GM19452 (cell line): ENCODE results near the gene PRXL2A.
"Not testable (repeated sequence)": the region's sequence is repeated elsewhere in the genome, so short reads cannot be mapped to it uniquely, and the experiment has no call there.

ENCODE experiments used
- ATAC-seq: cut with Tn5 transposase; IDR thresholded peaks from one replicate; pipeline ENCODE4 v1.9.1; 2021; ENCODE audit not compliant: unreplicated experiment

Gene PRXL2A

DNA sequence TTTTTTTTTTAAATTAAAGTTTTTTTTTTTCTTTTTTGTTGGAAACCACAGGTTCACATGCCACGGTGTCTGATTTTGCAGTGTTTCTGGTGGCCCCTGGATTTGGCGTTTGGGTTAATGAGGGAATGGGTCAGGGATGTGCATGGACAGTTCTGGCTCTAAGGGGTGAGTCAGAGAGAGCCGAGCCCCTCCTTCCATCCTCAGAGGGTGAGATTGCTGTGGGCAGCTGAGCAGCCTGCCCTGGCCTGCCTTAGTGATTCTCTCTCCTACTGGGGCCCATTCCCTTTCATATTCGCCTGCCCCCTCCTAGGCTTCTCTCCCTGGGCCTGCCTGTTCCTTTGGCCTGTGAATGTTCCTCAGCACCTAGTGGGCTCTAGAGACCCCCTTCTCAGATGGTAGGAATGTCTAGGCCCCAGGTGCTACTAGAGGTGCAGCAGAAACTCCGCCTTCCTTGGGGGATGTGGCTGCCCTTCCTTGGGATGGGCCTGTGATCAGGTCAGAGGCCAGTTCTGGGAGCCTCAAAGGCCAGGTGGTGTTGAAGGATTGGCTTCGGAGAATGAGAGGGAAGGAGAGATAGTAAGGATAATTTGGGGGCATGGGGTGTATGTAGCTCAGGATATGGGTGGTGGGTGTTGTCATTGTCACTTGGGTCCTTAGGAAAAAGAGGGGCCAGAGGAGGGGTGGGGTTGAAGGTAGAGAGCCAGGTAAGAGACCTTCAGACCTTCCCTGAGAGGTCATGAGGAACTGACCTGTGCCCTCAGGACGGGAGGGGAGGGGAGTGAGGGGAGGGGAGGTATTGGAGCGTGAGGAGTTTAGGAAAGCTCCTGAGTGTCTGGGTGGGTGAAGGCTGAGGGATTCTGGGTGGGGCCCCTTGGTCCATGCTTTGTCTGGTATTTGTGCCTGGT lies 65.6 kb downstream of the PRXL2A start:
- no peak for ATAC-seq

DNA sequence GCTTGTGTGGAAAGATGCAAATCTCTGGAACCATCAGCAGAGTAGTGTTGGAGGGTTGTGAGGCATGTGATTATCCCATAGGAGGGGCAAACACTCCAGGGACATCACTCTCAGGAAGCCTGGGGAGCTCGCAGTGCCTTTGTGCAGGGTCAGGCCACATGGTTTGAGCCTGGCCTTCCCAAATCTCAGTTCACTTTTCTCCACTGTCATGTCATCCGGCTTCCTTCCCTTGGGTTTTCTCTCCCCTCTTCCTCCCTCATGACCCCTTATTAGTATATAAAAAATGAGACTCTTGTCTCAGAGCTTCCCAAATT lies 66.2 kb downstream of the PRXL2A start:
- ATAC-seq, result no peak

DNA sequence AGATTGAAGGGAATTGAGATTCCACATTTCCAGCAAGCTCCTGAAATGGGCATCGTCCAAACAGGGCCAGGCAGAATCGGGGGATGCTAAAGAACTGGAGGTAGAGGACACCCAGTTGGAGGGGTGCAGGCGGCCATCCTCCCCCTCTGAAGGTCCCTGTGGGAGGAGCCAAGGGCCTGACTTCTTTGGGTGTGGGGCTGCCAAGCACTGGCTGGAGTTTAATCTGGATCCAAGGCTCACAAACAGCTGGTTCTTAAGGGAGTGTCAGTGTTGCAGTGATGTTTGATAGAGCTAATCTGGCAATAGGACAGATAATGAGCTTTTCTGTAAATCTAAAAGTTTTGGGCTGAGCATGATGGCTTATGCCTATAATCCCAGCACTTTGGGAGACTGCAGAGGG lies 66.6 kb downstream of the PRXL2A start:
- no peak for ATAC-seq

DNA sequence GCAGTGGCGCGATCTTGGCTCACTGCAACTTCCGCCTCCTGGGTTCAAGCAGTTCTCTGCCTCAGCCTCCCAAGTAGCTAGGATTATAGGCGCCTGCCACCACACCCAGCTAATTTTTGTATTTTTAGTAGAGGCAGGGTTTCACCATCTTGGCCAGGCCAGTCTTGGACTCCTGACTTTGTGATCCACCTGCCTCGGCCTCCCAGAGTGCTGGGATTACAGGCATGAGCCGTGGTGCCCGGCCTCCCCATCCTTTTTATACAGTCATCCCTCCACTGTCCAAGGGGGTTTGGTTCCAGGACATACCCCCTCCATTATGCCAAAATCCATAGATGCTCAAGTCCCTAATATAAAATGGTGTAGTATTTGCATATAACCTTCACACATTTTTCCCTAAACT lies 67.3 kb downstream of the PRXL2A start:
- not testable (repeated sequence) for ATAC-seq

DNA sequence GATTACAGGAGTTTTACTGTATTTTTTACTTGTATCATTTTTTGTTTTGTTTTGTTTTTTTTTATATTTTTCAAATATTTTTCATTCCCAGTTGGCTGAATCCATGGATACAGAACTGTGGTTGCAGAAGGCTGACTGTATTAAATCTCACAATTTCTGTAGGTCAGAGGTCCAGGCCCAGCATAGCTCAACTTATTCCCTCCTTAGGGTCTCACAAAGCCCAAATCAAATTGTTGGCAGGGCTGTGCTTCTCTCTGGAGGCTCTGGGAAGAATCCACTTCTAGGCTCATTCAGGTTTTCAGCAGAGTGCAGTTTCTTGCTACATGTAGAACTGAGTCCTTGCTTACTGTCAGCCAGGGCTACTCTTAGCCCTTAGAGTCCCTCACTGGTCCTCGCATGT lies 68.3 kb downstream of the PRXL2A start:
- no peak for ATAC-seq

DNA sequence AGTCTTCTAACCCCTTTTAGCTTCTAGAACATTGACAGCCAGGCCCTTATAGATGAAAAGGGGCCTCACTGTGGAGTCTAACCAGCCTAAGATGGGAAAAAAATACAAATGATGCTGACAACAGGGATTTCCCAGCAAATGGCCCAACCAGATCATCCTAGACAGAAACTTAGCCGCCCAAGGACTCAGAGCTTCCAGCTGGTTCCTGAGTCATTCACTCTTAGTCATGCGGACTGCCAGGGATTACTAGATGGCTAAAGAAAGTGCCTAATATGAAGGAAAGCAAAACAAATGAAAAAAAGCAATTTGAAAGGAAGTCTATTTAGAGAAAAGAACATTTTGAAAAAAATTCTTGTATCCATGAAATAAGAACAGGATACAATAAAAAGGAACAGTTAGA lies 69.5 kb downstream of the PRXL2A start:
- ATAC-seq, result no peak

DNA sequence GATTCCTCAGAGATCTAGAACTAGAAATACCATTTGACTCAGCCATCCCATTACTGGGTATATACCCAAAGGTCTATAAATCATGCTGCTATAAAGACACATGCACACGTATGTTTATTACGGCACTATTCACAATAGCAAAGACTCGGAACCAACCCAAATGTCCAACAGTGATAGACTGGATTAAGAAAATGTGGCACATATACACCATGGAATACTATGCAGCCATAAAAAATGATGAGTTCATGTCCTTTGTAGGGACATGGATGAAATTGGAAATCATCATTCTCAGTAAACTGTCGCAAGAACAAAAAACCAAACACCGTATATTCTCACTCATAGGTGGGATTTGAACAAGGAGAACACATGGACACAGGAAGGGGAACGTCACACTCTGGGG lies 72.0 kb downstream of the PRXL2A start:
- ATAC-seq, result not testable (repeated sequence)

DNA sequence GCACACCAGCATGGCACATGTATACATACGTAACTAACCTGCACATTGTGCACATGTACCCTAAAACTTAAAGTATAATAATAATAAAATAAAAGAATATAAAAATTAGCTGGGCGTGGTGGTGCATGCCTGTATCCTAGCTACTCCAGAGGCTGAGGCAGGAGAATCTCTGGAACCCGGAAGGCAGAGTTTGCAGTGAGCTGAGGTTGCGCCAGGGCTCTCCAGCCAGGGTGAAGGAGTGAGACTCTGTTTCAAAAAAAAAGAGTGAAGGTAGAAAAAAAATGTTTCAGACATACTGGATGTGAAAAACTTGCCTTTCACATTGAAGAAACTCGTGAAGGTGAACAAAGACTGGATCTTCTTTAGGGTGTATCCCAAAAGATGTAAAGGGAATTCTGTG lies 72.5 kb downstream of the PRXL2A start:
- no peak for ATAC-seq

DNA sequence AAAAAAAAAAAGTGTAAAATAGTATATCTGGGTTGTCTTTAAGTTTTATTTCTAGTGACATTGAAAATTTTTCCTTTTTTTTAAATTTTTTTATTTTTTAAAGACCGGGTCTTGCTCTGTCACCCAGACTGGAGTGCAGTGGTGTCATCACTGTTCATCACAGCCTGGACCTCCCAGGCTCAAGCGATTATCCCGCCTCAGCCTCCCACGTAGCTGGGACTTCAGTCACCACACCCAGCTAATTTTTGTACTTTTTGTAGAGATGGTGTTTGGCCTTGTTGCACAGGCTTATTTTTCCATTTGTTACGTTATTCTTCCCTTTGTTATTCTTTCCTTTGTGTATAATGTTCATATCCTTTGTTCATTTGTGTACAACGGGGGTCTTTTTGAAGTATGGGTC lies 75.9 kb downstream of the PRXL2A start:
- ATAC-seq, result no peak

DNA sequence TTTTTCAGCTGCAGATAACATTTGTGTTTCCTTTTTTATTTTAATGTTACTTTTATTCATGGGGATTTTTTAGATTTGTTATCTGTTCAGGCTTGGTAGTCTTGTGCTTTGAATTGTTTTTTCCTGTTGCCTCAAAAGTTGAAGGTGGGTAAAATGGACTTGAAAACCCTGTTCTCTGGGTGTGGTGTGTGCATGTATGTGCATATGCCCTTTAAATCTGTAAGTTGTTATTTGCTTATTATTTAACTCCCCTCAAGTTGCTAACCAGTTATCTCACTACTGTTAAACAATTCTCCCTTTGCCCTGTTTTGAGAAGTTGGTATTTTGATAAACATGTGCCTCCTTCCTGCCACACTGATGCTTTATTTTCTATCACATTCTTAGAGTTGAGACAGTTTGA lies 76.3 kb downstream of the PRXL2A start:
- ATAC-seq, result no peak

DNA sequence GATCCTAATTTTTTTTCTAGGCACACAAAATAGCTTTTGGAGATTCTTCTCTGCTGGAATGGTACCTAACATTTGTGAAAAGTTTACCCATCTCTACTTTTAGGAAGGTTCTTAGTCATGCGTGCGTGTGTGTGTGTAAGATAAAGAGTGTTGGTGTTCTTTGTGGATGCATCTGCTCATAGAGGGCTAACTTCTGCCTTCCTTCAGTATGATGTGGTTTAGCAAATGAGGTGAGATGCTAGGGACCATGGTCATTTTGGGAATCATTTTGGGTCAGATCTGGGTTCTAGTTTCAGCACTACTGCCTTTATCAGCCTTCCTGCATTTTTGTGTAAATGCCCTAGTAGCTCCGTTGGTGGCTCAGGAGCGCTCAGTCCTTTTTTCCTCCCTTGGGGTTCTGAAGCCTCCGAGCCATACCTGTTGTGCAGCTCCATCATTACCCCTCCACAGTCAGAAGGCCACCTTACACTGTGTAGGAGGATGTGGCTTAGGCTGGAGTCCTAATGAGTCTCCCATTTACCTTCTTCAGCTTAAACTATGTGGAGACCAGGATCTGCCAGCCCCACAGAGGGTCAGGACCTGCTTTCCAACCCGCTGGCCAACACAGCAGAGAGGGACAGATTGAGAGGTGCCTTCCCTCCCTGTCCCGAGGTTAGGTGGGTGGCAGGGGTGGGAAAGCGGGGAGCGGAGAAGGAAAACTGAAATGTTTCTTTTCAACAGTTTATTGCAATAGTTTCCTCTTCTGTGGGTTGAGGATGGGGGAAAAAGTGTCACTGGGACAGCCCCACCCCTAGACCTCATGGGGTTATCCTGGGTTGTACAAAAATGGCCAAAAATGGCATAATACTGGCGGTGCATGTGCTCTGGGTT lies 77.0 kb downstream of the PRXL2A start:
- ATAC-seq, result no peak

DNA sequence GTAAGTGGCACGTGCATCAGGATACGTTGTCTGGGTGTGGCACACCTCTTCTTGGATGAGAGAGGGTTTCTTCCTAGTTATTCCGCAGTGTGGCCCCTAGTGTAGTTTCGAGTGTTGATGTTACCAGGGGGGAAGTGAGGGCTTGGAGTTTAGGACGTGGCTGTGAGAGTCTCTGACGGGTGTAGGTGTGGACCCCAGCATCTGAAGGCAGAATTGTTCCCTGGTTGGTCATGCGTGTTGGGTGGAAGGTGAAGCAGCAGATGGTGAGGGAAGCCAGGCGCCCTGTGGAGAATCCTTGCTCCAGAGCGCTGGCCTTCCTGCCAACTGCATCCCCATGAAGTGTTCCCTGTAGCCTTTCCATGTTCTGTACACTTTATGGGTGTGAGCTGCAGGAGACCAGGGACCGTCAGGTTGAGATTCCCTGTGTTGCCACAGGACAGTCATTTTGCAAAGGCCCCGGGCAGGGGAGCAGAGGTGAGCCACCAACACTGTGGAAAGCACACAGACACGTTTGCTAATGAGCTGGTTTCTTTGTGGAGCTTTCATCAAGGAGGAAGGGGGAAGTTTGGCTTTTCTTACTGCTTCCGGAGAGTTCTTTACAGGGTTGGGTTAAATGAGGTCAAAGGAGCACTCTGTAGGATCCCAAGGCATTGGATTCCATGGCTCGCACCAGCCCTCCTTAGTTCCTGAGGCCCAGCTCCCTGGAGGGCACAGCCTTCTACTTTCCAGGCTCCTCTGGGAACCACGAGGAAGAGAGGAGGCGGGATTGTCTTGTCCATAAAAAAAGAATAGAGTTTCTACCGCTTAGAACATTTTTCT lies 77.8 kb downstream of the PRXL2A start:
- no peak for ATAC-seq
